ENCODE data around the gene OLFM1.

The OLFM1 gene

GRCh38 chr9:135090547-135090946 is 3.1 kb downstream of the OLFM1 start:
- DNase-seq = no peak

- no peak for DNase-seq
These were observed 4.1 kb downstream of the OLFM1 start for GRCh38 chr9:135091545-135091944.

GRCh38 chr9:135093111-135093510 is 5.6 kb downstream of the OLFM1 start:
- DNase-seq = no peak

GRCh38 chr9:135093911-135094584 is 6.6 kb downstream of the OLFM1 start:
- no peak for DNase-seq

- no peak for DNase-seq
These were observed 8.3 kb downstream of the OLFM1 start for GRCh38 chr9:135095470-135096407.

GRCh38 chr9:135096408-135096895 is 9.0 kb downstream of the OLFM1 start:
- no peak for DNase-seq

GRCh38 chr9:135098400-135099105 is 11.1 kb downstream of the OLFM1 start:
- DNase-seq = peak; percentile 4

- DNase-seq = no peak
These were observed 12.1 kb downstream of the OLFM1 start for GRCh38 chr9:135099574-135099973.

- DNase-seq = no peak
These were observed 12.8 kb downstream of the OLFM1 start for GRCh38 chr9:135100241-135100681.

GRCh38 chr9:135100725-135101410 is 13.4 kb downstream of the OLFM1 start:
- DNase-seq = no peak

- DNase-seq = no peak
These were observed 14.0 kb downstream of the OLFM1 start for GRCh38 chr9:135101486-135101885.

- no peak for DNase-seq
These were observed 14.5 kb downstream of the OLFM1 start for GRCh38 chr9:135101926-135102325.

- no peak for DNase-seq
These were observed 14.9 kb downstream of the OLFM1 start for GRCh38 chr9:135102331-135102730.

- DNase-seq = no peak
These were observed 15.6 kb downstream of the OLFM1 start for GRCh38 chr9:135103001-135103446.

GRCh38 chr9:135103931-135104639 is 16.6 kb downstream of the OLFM1 start:
- DNase-seq = no peak

GRCh38 chr9:135104761-135105160 is 17.3 kb downstream of the OLFM1 start:
- no peak for DNase-seq

- DNase-seq = no peak
These were observed 17.8 kb downstream of the OLFM1 start for GRCh38 chr9:135105211-135105745.

GRCh38 chr9:135105938-135106491 is 18.5 kb downstream of the OLFM1 start:
- no peak for DNase-seq

- no peak for DNase-seq
These were observed 19.2 kb downstream of the OLFM1 start for GRCh38 chr9:135106551-135107270.

GRCh38 chr9:135107581-135108235 is 20.2 kb downstream of the OLFM1 start:
- no peak for DNase-seq
